MM.1S (cell line): ENCODE results near the gene ARSG.

Experiments
- EZH2 ChIP-seq: fragments of 300-600 bp; sonication (generic); optimal IDR thresholded peaks from 2 replicates; pipeline ENCODE3; 2017; ENCODE audit warnings: low read depth, mild to moderate bottlenecking, antibody characterized with exemption, low read length, mixed read lengths
- TF ChIP-seq, protein P1 (sequence below): fragments of 300-600 bp; sonication (generic); IDR thresholded peaks from 2 replicates; pipeline ENCODE4 v1.5.1; 2016; ENCODE audit warnings: antibody characterized with exemption, low read length, mixed read lengths

DNA sequence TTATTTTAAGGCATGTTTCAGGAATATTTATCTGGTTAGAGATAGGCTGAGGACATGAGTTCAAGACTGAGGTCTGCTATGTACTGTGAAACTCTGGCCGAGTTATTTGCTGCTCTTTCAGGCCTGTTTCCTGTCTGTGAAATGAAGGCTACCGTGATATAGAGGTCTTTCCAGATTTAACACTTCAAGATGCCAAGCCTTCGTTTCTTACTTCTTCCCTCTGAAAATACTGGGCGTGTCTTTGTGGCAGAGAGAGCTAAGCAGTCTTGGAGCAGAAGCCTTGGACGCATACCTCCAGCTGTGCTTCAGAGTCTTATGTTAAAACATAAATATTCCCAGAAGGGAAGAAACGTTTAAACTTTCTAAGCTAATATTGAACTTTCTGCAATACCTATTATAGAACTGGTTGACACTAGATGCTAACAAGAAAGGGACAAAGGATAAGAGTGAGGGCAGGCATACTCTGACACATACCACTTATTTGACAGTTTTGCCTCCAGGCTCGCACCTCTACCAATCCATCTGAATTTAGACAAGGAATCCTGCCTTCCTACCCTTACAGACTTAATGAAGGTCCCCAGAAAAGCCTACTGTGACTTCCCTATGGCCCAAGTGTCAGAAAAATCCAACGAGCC lies 148.5 kb downstream of the ARSG start:
- TF ChIP-seq EZH2: no peak
- TF ChIP-seq, protein P1, sequence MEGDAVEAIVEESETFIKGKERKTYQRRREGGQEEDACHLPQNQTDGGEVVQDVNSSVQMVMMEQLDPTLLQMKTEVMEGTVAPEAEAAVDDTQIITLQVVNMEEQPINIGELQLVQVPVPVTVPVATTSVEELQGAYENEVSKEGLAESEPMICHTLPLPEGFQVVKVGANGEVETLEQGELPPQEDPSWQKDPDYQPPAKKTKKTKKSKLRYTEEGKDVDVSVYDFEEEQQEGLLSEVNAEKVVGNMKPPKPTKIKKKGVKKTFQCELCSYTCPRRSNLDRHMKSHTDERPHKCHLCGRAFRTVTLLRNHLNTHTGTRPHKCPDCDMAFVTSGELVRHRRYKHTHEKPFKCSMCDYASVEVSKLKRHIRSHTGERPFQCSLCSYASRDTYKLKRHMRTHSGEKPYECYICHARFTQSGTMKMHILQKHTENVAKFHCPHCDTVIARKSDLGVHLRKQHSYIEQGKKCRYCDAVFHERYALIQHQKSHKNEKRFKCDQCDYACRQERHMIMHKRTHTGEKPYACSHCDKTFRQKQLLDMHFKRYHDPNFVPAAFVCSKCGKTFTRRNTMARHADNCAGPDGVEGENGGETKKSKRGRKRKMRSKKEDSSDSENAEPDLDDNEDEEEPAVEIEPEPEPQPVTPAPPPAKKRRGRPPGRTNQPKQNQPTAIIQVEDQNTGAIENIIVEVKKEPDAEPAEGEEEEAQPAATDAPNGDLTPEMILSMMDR: no peak
